ENCODE measurements around the gene SLC18A3. TPM values are rescaled to one million over a fixed set of nuclear protein-coding genes. Genes with fewer than 3 reads are reported as not detected.

Gene SLC18A3
- total and polyA plus RNA-seq, 2 experiments from 2014 or later: 1.4 to 4.3 TPM

GRCh38 chr10:49650724-49651034 lies 40.6 kb downstream of the SLC18A3 start:
- no peaks in the 10 kb centered on the region for H4K20me1 ChIP-seq (ENCODE audit: insufficient read depth, poor library complexity, severe bottlenecking)
- 100% methylated on average over 1 of the region's 1 CpG for WGBS (ENCODE audit: low lambda C conversion rate, missing lambda C conversion rate)
- no peak for DNase-seq (ENCODE audit: low spot score)
- no peak overlapping the region for H2AFZ ChIP-seq
- H3K27ac ChIP-seq: no peak overlapping the region
- no peaks in the 10 kb centered on the region for H3K9me2 ChIP-seq (replicated peaks; ENCODE audit: insufficient read depth)
- no peak overlapping the region for H3K4me3 ChIP-seq
- no peak overlapping the region for H3K4me2 ChIP-seq
- no peaks in the 10 kb centered on the region for H3K79me2 ChIP-seq
- no peaks in the 10 kb centered on the region for H3K9me3 ChIP-seq (ENCODE audit: low read depth)
- peaks cover 7% of the 10 kb centered on the region for H3K4me1 ChIP-seq (ENCODE audit: insufficient read depth)
- no peak for TF ChIP-seq EZH2phosphoT487 (IDR thresholded peaks at IDR 0.05; ENCODE audit: low read depth, severe bottlenecking, unreplicated experiment)
- no peak for TF ChIP-seq CTCF (IDR thresholded peaks at IDR 0.05; ENCODE audit: poor library complexity)
- TF ChIP-seq EZH2 (IDR thresholded peaks at IDR 0.05; ENCODE audit: borderline replicate concordance): no peak
- no peaks in the 10 kb centered on the region for H3K27me3 ChIP-seq
- H3K36me3 ChIP-seq (replicated peaks; ENCODE audit: insufficient read depth, low read depth): no peaks in the 10 kb centered on the region

- Histone ChIP-seq H3K4me3 (no peak overlapping the region), H3K9me3 (ENCODE audit: low read depth) (no peaks in the 10 kb centered on the region), H3K36me3 (replicated peaks; ENCODE audit: insufficient read depth, low read depth) (no peaks in the 10 kb centered on the region), H3K9me2 (replicated peaks; ENCODE audit: insufficient read depth) (no peaks in the 10 kb centered on the region), H3K27ac (no peak overlapping the region), H4K20me1 (ENCODE audit: insufficient read depth, poor library complexity, severe bottlenecking) (no peaks in the 10 kb centered on the region), H3K4me1 (ENCODE audit: insufficient read depth) (peaks cover 7% of the 10 kb centered on the region), H2AFZ (no peak overlapping the region), H3K4me2 (no peak overlapping the region), H3K27me3 (no peaks in the 10 kb centered on the region), H3K79me2 (no peaks in the 10 kb centered on the region)
- WGBS (ENCODE audit: low lambda C conversion rate, missing lambda C conversion rate): 90% methylated on average over 15 of the region's 15 CpGs
- TF ChIP-seq EZH2 (IDR thresholded peaks at IDR 0.05; ENCODE audit: borderline replicate concordance) (no peak), EZH2phosphoT487 (IDR thresholded peaks at IDR 0.05; ENCODE audit: low read depth, severe bottlenecking, unreplicated experiment) (no peak), CTCF (IDR thresholded peaks at IDR 0.05; ENCODE audit: poor library complexity) (no peak)
- no peak for DNase-seq (ENCODE audit: low spot score)
Observed at GRCh38 chr10:49651039-49651835, 41.1 kb downstream of the SLC18A3 start.

- Histone ChIP-seq H3K27me3 (no peaks in the 10 kb centered on the region), H3K36me3 (replicated peaks; ENCODE audit: insufficient read depth, low read depth) (no peaks in the 10 kb centered on the region), H3K9me3 (ENCODE audit: low read depth) (no peaks in the 10 kb centered on the region), H3K4me1 (ENCODE audit: insufficient read depth) (peaks cover 7% of the 10 kb centered on the region), H3K27ac (no peak overlapping the region), H2AFZ (no peak overlapping the region), H3K9me2 (replicated peaks; ENCODE audit: insufficient read depth) (no peaks in the 10 kb centered on the region), H3K4me2 (no peak overlapping the region), H3K79me2 (no peaks in the 10 kb centered on the region), H4K20me1 (ENCODE audit: insufficient read depth, poor library complexity, severe bottlenecking) (no peaks in the 10 kb centered on the region), H3K4me3 (no peak overlapping the region)
- DNase-seq (ENCODE audit: low spot score): no peak
- WGBS (ENCODE audit: low lambda C conversion rate, missing lambda C conversion rate): 84% methylated on average over 2 of the region's 2 CpGs
- TF ChIP-seq EZH2 (IDR thresholded peaks at IDR 0.05; ENCODE audit: borderline replicate concordance): no peak
- no peak for TF ChIP-seq EZH2phosphoT487 (IDR thresholded peaks at IDR 0.05; ENCODE audit: low read depth, severe bottlenecking, unreplicated experiment)
- no peak for TF ChIP-seq CTCF (IDR thresholded peaks at IDR 0.05; ENCODE audit: poor library complexity)
Observed at GRCh38 chr10:49651917-49652316, 41.8 kb downstream of the SLC18A3 start.
